ENCODE measurements around the gene WNT9A. TPM values are rescaled to one million over a fixed set of nuclear protein-coding genes. Genes with fewer than 3 reads are reported as not detected.

WNT9A gene
- polyA plus RNA-seq, 1 of the 3 experiments (the other 2 are of a cell fraction), result 0.31 TPM

- 80% methylated on average over 17 of the region's 24 CpGs for WGBS (ENCODE audit: low lambda C conversion rate)
- Histone ChIP-seq H3K9me2 (no peaks in the 10 kb centered on the region), H3K79me2 (ENCODE audit: insufficient read depth) (no peaks in the 10 kb centered on the region), H3K4me2 (no peak overlapping the region), H3K27me3 (ENCODE audit: insufficient read depth) (no peaks in the 10 kb centered on the region), H2AFZ (ENCODE audit: low read depth) (no peak overlapping the region), H3K27ac (ENCODE audit: low read depth in 2 of 2, low read length in 1 of 2) (no peak overlapping the region), H3K36me3 (replicated peaks in 1 of 2; ENCODE audit: control insufficient read depth in 1 of 2, insufficient read depth in 2 of 2, low read length in 1 of 2) (no peaks in the 10 kb centered on the region), H3K9ac (no peak overlapping the region), H3K4me3 (ENCODE audit: low read depth in 2 of 2, low read length in 1 of 2) (no peak overlapping the region), H3F3A (replicated peaks; ENCODE audit: insufficient read depth) (no peaks in the 10 kb centered on the region), H3K9me3 (no peaks in the 10 kb centered on the region), H4K20me1 (ENCODE audit: insufficient read depth) (no peaks in the 10 kb centered on the region), H3K4me1 (ENCODE audit: control insufficient read depth in 1 of 2, insufficient read depth in 2 of 2, low read depth in 1 of 2, low read length in 1 of 2) (peaks cover 0 to 11% of the 10 kb centered on the region in 2 experiments; a peak in 1 of 4 replicates)
- POLR2A ChIA-PET, result no interaction called here
- no peak for DNase-seq
- TF ChIP-seq SIN3A (IDR thresholded peaks at IDR 0.05; ENCODE audit: borderline replicate concordance, low read depth, low read length) (no peak), POLR2AphosphoS5 (IDR thresholded peaks at IDR 0.05; ENCODE audit: low read depth, low read length) (no peak), FOXJ3 (CRISPR knock-in tag; IDR thresholded peaks at IDR 0.05) (no peak), CTCF (IDR thresholded peaks at IDR 0.05) (no peak), YY1 (IDR thresholded peaks at IDR 0.05; ENCODE audit: low read depth) (no peak), CHD2 (IDR thresholded peaks at IDR 0.05; ENCODE audit: low read length, partially characterized antibody) (no peak), FOXM1 (IDR thresholded peaks at IDR 0.05; ENCODE audit: low read depth) (no peak), RAD21 (IDR thresholded peaks at IDR 0.05; ENCODE audit: low read length) (no peak), NRF1 (IDR thresholded peaks at IDR 0.05; ENCODE audit: low read depth, low read length) (no peak), NFIC (IDR thresholded peaks at IDR 0.05; ENCODE audit: borderline replicate concordance) (no peak), RCOR1 (IDR thresholded peaks at IDR 0.05; ENCODE audit: low read length) (no peak), GABPA (IDR thresholded peaks at IDR 0.05; ENCODE audit: low read depth) (no peak)
- CTCF ChIA-PET, result no interaction called here
Observed at GRCh38 chr1:227924168-227924832, 23.4 kb downstream of the WNT9A start.

DNA sequence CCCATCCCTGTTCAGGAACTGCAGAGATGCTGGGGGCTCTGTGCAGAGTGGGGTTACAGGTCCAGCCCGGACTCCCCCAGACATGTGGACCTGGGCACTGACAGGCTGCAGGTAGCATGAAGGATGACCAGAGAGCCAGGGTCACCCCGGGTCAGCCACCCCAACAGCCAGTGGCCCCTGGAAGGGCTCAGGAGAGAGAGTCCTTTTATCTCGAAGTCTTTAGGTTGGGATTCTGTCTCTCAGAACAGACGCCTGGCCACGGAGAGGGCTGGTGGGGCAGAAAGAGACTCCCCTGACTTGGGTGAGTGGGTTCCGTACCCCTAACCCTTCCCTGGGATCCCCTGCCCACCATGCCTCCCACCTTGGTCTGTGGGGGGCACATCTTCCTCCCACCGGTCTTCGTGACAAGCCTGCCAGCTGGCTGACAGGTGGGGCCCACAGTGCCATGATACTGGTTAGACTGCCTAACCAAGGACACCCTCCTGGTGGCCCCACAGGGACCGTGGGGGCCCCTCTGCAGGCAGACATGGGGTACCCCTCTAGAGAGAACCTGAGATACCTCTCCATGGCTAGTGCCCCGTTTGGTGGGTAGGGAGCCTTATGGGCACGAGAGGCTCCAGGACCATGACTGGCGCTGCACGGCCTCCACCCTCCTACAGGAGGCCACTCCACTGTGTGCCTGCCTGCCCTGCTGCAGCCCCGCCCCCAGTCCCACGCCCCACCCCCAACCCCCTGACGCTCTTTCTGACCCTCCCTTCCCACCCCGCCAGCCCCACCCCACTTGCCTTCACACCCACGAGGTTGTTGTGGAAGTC lies 24.2 kb downstream of the WNT9A start:
- 60% methylated on average over 11 of the region's 18 CpGs for WGBS (ENCODE audit: low lambda C conversion rate)
- no peaks in the 10 kb centered on the region for H3K27me3 ChIP-seq (ENCODE audit: insufficient read depth)
- no peak for DNase-seq
- no peak overlapping the region for H3K4me2 ChIP-seq
- TF ChIP-seq, protein P1, sequence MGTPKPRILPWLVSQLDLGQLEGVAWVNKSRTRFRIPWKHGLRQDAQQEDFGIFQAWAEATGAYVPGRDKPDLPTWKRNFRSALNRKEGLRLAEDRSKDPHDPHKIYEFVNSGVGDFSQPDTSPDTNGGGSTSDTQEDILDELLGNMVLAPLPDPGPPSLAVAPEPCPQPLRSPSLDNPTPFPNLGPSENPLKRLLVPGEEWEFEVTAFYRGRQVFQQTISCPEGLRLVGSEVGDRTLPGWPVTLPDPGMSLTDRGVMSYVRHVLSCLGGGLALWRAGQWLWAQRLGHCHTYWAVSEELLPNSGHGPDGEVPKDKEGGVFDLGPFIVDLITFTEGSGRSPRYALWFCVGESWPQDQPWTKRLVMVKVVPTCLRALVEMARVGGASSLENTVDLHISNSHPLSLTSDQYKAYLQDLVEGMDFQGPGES (IDR thresholded peaks at IDR 0.05; ENCODE audit: low read depth, low read length), result no peak
- TF ChIP-seq ELF1 (IDR thresholded peaks at IDR 0.05) (no peak), YY1 (IDR thresholded peaks at IDR 0.05; ENCODE audit: low read depth) (no peak), TAF1 (IDR thresholded peaks at IDR 0.05; ENCODE audit: borderline replicate concordance, low read depth, low read length) (no peak)
- ChIA-PET CTCF (no interaction called here), POLR2A (no interaction called here)
- H3K9me2 ChIP-seq, result no peaks in the 10 kb centered on the region
- no peaks in the 10 kb centered on the region for H3K36me3 ChIP-seq (replicated peaks in 1 of 2; ENCODE audit: control insufficient read depth in 1 of 2, insufficient read depth in 2 of 2, low read length in 1 of 2)
- no peaks in the 10 kb centered on the region for H3F3A ChIP-seq (replicated peaks; ENCODE audit: insufficient read depth)
- H3K9me3 ChIP-seq, result no peaks in the 10 kb centered on the region
- no peaks in the 10 kb centered on the region for H3K79me2 ChIP-seq (ENCODE audit: insufficient read depth)
- peaks cover 0 to 11% of the 10 kb centered on the region in 2 experiments; a peak in 1 of 4 replicates for H3K4me1 ChIP-seq (ENCODE audit: control insufficient read depth in 1 of 2, insufficient read depth in 2 of 2, low read depth in 1 of 2, low read length in 1 of 2)
- H3K4me3 ChIP-seq (ENCODE audit: low read depth in 2 of 2, low read length in 1 of 2), result no peak overlapping the region
- no peak overlapping the region for H2AFZ ChIP-seq (ENCODE audit: low read depth)
- no peak overlapping the region for H3K9ac ChIP-seq
- H3K27ac ChIP-seq (ENCODE audit: low read depth in 2 of 2, low read length in 1 of 2), result no peak overlapping the region
- H4K20me1 ChIP-seq (ENCODE audit: insufficient read depth), result no peaks in the 10 kb centered on the region

Measured in SK-N-SH (cell line).